Astrocyte (in vitro differentiated cells and primary cell): ENCODE measurements around the gene ACOT8.

Source experiments
- EZH2 ChIP-seq: IDR thresholded peaks from 2 replicates; pipeline ENCODE4 v1.6.1; 2012; ENCODE audit warnings: mild to moderate bottlenecking, low read length, inconsistent platforms; ENCODE audit not compliant: insufficient read depth
- TF ChIP-seq, protein P1 (sequence below): IDR thresholded peaks from 2 replicates; pipeline ENCODE4 v1.5.1; 2011; ENCODE audit warnings: low read depth, mild to moderate bottlenecking, inconsistent platforms, low read length, moderate library complexity; ENCODE audit not compliant: insufficient read depth

DNA sequence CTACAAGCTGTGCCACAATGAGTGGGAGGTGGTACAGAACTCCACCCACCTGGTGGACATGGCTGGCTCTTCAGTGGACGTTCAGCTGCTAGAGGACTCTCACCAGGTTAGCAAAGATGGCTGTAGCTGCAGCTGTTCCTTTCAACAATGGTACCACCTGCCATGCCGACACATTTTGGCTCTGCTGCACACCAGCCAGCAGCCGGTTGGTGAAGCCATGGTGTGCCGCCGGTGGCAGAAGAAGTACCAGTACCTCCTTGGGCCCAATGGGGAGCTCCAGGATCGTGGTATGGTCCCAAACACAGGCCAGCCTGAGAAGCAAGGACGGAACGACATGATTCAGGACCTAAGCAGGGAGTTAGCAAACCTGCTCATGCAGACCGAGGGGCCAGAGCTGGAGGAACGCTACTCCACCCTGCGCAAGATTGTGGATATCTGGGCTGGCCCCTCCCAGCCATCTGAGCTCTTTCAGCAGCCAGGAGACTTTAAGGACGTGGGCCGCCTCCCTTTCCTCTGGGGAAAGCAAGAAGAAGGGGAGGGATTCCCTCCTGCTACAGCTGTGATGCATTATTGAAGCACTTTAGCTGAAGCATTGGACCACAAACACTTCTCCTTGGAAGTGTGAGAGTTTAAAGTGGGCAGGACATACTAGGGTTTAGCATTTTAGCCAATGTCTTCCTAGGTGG is 21.0 kb upstream of the ACOT8 start:
- TF ChIP-seq, protein P1, sequence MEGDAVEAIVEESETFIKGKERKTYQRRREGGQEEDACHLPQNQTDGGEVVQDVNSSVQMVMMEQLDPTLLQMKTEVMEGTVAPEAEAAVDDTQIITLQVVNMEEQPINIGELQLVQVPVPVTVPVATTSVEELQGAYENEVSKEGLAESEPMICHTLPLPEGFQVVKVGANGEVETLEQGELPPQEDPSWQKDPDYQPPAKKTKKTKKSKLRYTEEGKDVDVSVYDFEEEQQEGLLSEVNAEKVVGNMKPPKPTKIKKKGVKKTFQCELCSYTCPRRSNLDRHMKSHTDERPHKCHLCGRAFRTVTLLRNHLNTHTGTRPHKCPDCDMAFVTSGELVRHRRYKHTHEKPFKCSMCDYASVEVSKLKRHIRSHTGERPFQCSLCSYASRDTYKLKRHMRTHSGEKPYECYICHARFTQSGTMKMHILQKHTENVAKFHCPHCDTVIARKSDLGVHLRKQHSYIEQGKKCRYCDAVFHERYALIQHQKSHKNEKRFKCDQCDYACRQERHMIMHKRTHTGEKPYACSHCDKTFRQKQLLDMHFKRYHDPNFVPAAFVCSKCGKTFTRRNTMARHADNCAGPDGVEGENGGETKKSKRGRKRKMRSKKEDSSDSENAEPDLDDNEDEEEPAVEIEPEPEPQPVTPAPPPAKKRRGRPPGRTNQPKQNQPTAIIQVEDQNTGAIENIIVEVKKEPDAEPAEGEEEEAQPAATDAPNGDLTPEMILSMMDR: no peak
- no peak for TF ChIP-seq EZH2
